Parathyroid adenoma (tissue), 2 donors: ENCODE measurements around the gene LY86.

ENCODE experiments used
- H2AFZ ChIP-seq: fragments of 300-600 bp; sonication (generic); one replicate; pipeline ENCODE4 v1.7.0; 2017; ENCODE audit warnings: antibody characterized with exemption, mild to moderate bottlenecking
- H3K27ac ChIP-seq: fragments of 300-600 bp; sonication (generic); one replicate; pipeline ENCODE4 v1.7.0; 2017
- H3K27me3 ChIP-seq: fragments of 300-600 bp; sonication (generic); one replicate; pipeline ENCODE4 v1.7.0; 2017; ENCODE audit warnings: low read length; ENCODE audit not compliant: control insufficient read depth, insufficient read depth
- H3K36me3 ChIP-seq: fragments of 300-600 bp; sonication (generic); one replicate; pipeline ENCODE4 v1.7.0; 2017; ENCODE audit warnings: low read length; ENCODE audit not compliant: control insufficient read depth, insufficient read depth
- H3K4me1 ChIP-seq: fragments of 300-600 bp; sonication (generic); one replicate; pipeline ENCODE4 v1.7.0; 2017; ENCODE audit warnings: control low read depth
- H3K4me2 ChIP-seq: fragments of 300-600 bp; sonication (generic); one replicate; pipeline ENCODE4 v1.7.0; 2017; ENCODE audit warnings: low read length
- H3K4me3 ChIP-seq: fragments of 300-600 bp; sonication (generic); one replicate; pipeline ENCODE4 v1.7.0; 2017; ENCODE audit warnings: low read depth, low read length
- H3K79me2 ChIP-seq: fragments of 300-600 bp; sonication (generic); one replicate; pipeline ENCODE4 v1.7.0; 2017; ENCODE audit warnings: control low read depth
- H3K9ac ChIP-seq: fragments of 300-600 bp; sonication (generic); one replicate; pipeline ENCODE4 v1.7.0; 2017; ENCODE audit warnings: mild to moderate bottlenecking
- H3K9me3 ChIP-seq: fragments of 300-600 bp; sonication (generic); one replicate; pipeline ENCODE4 v1.7.0; 2017; ENCODE audit warnings: low read length; ENCODE audit not compliant: control insufficient read depth
- TF ChIP-seq, protein P1 (sequence below): fragments of 300-600 bp; sonication (generic); IDR thresholded peaks from one replicate; pipeline ENCODE4 v1.7.0; 2017; ENCODE audit warnings: antibody characterized with exemption, mild to moderate bottlenecking
- donor health status: primary hyperparathyroidism.

The LY86 gene

DNA sequence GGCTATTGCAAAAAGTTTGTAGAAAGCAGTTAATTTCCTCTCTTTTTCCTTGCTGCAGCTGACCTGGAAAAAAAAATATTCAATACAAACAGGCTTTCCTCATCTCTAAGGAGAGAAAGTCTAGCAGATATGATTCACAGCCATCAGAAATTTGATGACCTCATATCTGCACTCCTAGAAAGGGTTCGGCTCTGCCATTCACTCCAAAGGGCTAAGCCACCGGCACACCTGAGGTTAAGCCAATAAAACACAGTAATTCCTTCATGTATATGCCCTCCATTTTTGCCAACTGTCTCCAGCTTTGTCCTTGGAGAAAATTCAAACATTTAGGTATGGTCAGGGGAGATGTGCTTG lies 18.7 kb upstream of the LY86 start:
- no peak overlapping the region for H3K9ac ChIP-seq
- no peaks in the 10 kb centered on the region for H3K9me3 ChIP-seq
- H3K4me2 ChIP-seq = no peak overlapping the region

DNA sequence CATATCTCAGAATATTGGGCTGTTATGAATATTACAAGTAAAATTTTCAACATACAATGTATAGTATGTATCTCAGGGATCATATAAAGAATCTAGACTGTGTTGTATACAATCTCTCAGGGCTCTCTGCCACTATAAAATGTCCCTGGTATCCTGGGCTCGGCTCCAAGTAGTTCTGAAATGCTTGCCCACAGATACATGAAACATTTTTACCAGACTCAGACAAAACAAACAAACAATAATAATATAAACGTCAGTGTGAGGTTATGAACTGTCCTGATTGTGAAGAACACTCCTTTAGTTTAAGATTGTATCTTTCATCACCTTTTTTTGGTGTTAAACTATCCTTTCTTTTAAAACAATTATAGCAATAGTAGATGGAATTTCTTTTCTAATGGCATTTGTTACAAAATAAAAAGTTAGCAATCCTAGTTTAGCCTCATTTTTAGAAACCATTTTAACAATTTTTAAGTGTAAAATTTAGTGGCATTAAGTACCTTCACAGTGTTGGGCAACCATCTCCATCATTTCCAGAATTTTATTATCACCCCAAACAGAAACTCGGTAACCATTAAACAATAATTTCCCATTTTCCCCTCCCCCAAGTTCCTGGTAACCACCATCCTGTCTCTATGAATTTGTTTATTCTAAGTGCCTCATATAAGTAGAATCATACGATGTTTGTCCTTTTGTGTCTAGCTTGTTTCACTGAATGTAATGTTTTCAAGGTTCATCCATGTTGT lies 17.4 kb upstream of the LY86 start:
- Histone ChIP-seq H3K79me2 (no peaks in the 10 kb centered on the region), H3K27me3 (no peaks in the 10 kb centered on the region), H3K27ac (no peak overlapping the region), H2AFZ (no peak overlapping the region), H3K4me3 (no peak overlapping the region), H3K36me3 (no peaks in the 10 kb centered on the region), H3K9ac (no peak overlapping the region), H3K9me3 (no peaks in the 10 kb centered on the region), H3K4me2 (no peak overlapping the region), H3K4me1 (no peaks in the 10 kb centered on the region)
- TF ChIP-seq, protein P1, sequence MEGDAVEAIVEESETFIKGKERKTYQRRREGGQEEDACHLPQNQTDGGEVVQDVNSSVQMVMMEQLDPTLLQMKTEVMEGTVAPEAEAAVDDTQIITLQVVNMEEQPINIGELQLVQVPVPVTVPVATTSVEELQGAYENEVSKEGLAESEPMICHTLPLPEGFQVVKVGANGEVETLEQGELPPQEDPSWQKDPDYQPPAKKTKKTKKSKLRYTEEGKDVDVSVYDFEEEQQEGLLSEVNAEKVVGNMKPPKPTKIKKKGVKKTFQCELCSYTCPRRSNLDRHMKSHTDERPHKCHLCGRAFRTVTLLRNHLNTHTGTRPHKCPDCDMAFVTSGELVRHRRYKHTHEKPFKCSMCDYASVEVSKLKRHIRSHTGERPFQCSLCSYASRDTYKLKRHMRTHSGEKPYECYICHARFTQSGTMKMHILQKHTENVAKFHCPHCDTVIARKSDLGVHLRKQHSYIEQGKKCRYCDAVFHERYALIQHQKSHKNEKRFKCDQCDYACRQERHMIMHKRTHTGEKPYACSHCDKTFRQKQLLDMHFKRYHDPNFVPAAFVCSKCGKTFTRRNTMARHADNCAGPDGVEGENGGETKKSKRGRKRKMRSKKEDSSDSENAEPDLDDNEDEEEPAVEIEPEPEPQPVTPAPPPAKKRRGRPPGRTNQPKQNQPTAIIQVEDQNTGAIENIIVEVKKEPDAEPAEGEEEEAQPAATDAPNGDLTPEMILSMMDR = no peak

More for the DNA sequence above, 18.7 kb upstream of the LY86 start:
- Histone ChIP-seq H3K4me3 (no peak overlapping the region), H2AFZ (no peak overlapping the region), H3K27me3 (no peaks in the 10 kb centered on the region), H3K79me2 (no peaks in the 10 kb centered on the region), H3K4me1 (no peaks in the 10 kb centered on the region), H3K27ac (no peak overlapping the region), H3K36me3 (no peaks in the 10 kb centered on the region)
- TF ChIP-seq, protein P1 = no peak

DNA sequence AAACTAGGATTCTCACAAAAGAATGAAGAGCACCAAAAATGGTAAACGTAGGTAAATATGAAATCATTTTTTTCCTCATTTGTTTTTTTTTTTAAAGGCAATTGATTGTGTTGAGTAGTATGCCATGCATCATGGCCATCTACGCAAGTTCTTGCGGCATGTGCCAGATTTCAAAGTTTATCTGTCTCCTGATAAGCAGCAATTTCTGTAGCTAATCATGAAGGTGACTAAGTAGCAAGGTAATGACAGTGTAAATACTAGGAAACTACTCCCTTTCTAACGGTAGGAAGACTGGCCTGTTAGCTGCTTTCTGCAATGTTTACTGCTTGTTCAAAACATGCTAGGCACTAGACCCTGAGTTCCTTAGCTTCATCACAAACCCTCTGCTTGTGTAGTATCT lies 13.4 kb upstream of the LY86 start:
- H3K9ac ChIP-seq = no peak overlapping the region

DNA sequence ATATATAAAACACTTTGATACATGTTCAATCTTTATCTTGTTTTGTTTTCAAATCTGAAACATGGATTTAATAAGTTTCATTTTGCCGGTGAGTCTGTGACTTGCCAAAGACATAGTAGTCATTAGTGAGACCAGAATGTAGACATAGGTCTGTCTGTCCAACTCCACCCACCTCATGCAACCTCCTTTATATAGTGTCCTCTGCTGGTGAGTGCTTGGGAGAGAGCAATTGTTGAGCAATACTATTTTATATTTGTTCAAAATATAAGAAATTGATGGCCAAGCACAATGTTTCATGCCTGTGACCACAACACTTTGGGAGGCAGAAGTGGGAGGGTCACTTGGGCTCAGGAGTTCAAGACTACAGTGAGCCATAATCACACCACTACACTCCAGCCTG lies 10.8 kb upstream of the LY86 start:
- Histone ChIP-seq H3K36me3 (no peaks in the 10 kb centered on the region), H3K4me1 (no peaks in the 10 kb centered on the region), H3K79me2 (no peaks in the 10 kb centered on the region), H3K4me2 (no peak overlapping the region), H3K9ac (no peak overlapping the region), H3K4me3 (no peak overlapping the region), H3K27ac (no peak overlapping the region), H3K27me3 (no peaks in the 10 kb centered on the region), H3K9me3 (no peaks in the 10 kb centered on the region), H2AFZ (no peak overlapping the region)
- TF ChIP-seq, protein P1 = no peak

More for the DNA sequence above, 13.4 kb upstream of the LY86 start:
- TF ChIP-seq, protein P1 = no peak
- Histone ChIP-seq H3K79me2 (no peaks in the 10 kb centered on the region), H3K27ac (no peak overlapping the region), H3K4me1 (no peaks in the 10 kb centered on the region), H3K27me3 (no peaks in the 10 kb centered on the region), H3K9me3 (no peaks in the 10 kb centered on the region), H3K4me2 (no peak overlapping the region), H2AFZ (no peak overlapping the region), H3K4me3 (no peak overlapping the region), H3K36me3 (no peaks in the 10 kb centered on the region)

GRCh38 chr6:6579281-6579680 lies 9.2 kb upstream of the LY86 start:
- Histone ChIP-seq H3K27ac (no peak overlapping the region), H3K4me3 (no peak overlapping the region), H2AFZ (no peak overlapping the region), H3K9ac (no peak overlapping the region), H3K4me1 (no peaks in the 10 kb centered on the region), H3K36me3 (no peaks in the 10 kb centered on the region), H3K79me2 (no peaks in the 10 kb centered on the region), H3K4me2 (no peak overlapping the region), H3K27me3 (no peaks in the 10 kb centered on the region), H3K9me3 (no peaks in the 10 kb centered on the region)
- TF ChIP-seq, protein P1 = no peak
